ENCODE results near the gene S100A10. TPM values are rescaled to one million over a fixed set of nuclear protein-coding genes. Genes with fewer than 3 reads are reported as not detected.

Gene S100A10
- total RNA-seq, 1 experiment from 2014 or later: 1,436 TPM

GRCh38 chr1:152039461-152039860 is 45.8 kb upstream of the S100A10 start:
- Histone ChIP-seq H3K27me3 (ENCODE audit: insufficient read depth, low read depth) (no peaks in the 10 kb centered on the region), H3K4me1 (replicated peaks; ENCODE audit: insufficient read depth) (peaks cover 39% of the 10 kb centered on the region), H3K9me3 (ENCODE audit: insufficient read depth, low read depth) (no peaks in the 10 kb centered on the region), H2AFZ (no peak overlapping the region), H4K20me1 (ENCODE audit: insufficient read depth) (0 out of 2 replicates have a peak, but pooled peaks cover 3% of the 10 kb centered on the region), H3K27ac (no peak overlapping the region), H3K36me3 (ENCODE audit: low read depth) (peaks cover 9% of the 10 kb centered on the region), H3K4me2 (0 out of 2 replicates have a peak overlapping the region, but pooled peaks have one; percentile 10), H3F3A (ENCODE audit: insufficient read depth, low read depth) (peaks cover 18% of the 10 kb centered on the region), H3K9me2 (ENCODE audit: insufficient read depth) (no peaks in the 10 kb centered on the region), H3K4me3 (no peak overlapping the region), H3K79me2 (ENCODE audit: low read depth) (peaks cover 30% of the 10 kb centered on the region)
- TF ChIP-seq EZH2 (IDR thresholded peaks at IDR 0.05; ENCODE audit: low read depth) (no peak), CTCF (conservative IDR thresholded peaks at IDR 0.05) (no peak)
- BruUV-seq (replicated peaks): no TSS peak
- DNase-seq: no peak
- ChIA-PET POLR2A (ENCODE audit: unreplicated experiment) (no interaction called here), CTCF (interaction anchor here (0.6 kb wide), 1 partner anchor 28 kb away, joined by 3 read pairs; no protein-coding TSS in a partner anchor)
- intact Hi-C loops (cut with micrococcal nuclease; ENCODE audit: unreplicated experiment): loop anchor here (10.0 kb wide), 1 partner anchor 845 kb away; the partner anchor contains the start of genes PIP5K1A and VPS72

GRCh38 chr1:152038871-152039270 is 45.2 kb upstream of the S100A10 start:
- H4K20me1 ChIP-seq (ENCODE audit: insufficient read depth): peaks cover 8% of the 10 kb centered on the region; the same call in 1 of the 2 replicates
- intact Hi-C loops (cut with micrococcal nuclease; ENCODE audit: unreplicated experiment): loop anchor here (10.0 kb wide), 1 partner anchor 844 kb away; the partner anchor contains the start of genes PIP5K1A and VPS72
- no peaks in the 10 kb centered on the region for H3K27me3 ChIP-seq (ENCODE audit: insufficient read depth, low read depth)
- no peaks in the 10 kb centered on the region for H3K9me3 ChIP-seq (ENCODE audit: insufficient read depth, low read depth)
- ChIA-PET POLR2A (ENCODE audit: unreplicated experiment) (interaction anchor here (0.7 kb wide), 1 partner anchor 75 kb away, joined by 4 read pairs; no protein-coding TSS in a partner anchor), CTCF (no interaction called here)
- H3K79me2 ChIP-seq (ENCODE audit: low read depth): peaks cover 36% of the 10 kb centered on the region
- H3K4me3 ChIP-seq: no peak overlapping the region
- peaks cover 24% of the 10 kb centered on the region for H3F3A ChIP-seq (ENCODE audit: insufficient read depth, low read depth)
- peaks cover 14% of the 10 kb centered on the region for H3K36me3 ChIP-seq (ENCODE audit: low read depth)
- H3K27ac ChIP-seq: no peak overlapping the region
- no peaks in the 10 kb centered on the region for H3K9me2 ChIP-seq (ENCODE audit: insufficient read depth)
- H2AFZ ChIP-seq: no peak overlapping the region
- BruUV-seq (replicated peaks): no TSS peak
- peaks cover 42% of the 10 kb centered on the region for H3K4me1 ChIP-seq (replicated peaks; ENCODE audit: insufficient read depth)
- H3K4me2 ChIP-seq: no peak overlapping the region
- no peak for TF ChIP-seq CTCF (conservative IDR thresholded peaks at IDR 0.05)
- no peak for TF ChIP-seq EZH2 (IDR thresholded peaks at IDR 0.05; ENCODE audit: low read depth)
- no peak for DNase-seq

GRCh38 chr1:152036267-152037216 is 42.9 kb upstream of the S100A10 start, which contains the start of gene S100A11:
Gene S100A11 (minus strand): TSS chr1:152037004. CDS start chr1:152036915, 89 bp downstream.
- peaks cover 58% of the 10 kb centered on the region for H3K4me1 ChIP-seq (replicated peaks; ENCODE audit: insufficient read depth)
- peak within 1 kb of the TSS; percentile 78 for H2AFZ ChIP-seq
- intact Hi-C loops (cut with micrococcal nuclease; ENCODE audit: unreplicated experiment): loop anchor here (1.0 to 10.0 kb wide), 2 partner anchors 44 to 842 kb away; partner anchors contain the start of genes PIP5K1A and VPS72
- peak within 1 kb of the TSS; percentile 97 for H3K27ac ChIP-seq
- H3K36me3 ChIP-seq (ENCODE audit: low read depth): peaks cover 38% of the 10 kb centered on the region
- peak within 1 kb of the TSS; percentile 89 for H3K4me3 ChIP-seq
- H3K27me3 ChIP-seq (ENCODE audit: insufficient read depth, low read depth): no peaks in the 10 kb centered on the region
- H3K9me2 ChIP-seq (ENCODE audit: insufficient read depth): no peaks in the 10 kb centered on the region
- ChIA-PET CTCF (interaction anchor here (0.6 to 1.2 kb wide), 8 partner anchors 11 to 148 kb away, joined by 3 to 15 read pairs (median 3); no protein-coding TSS in a partner anchor), POLR2A (ENCODE audit: unreplicated experiment) (interaction anchor here (0.5 to 3.6 kb wide), 22 partner anchors 11 to 1340 kb away, joined by 3 to 63 read pairs (median 5); partner anchors contain the start of gene GOLPH3L)
- peaks cover 13% of the 10 kb centered on the region for H4K20me1 ChIP-seq (ENCODE audit: insufficient read depth)
- TF ChIP-seq EZH2 (IDR thresholded peaks at IDR 0.05; ENCODE audit: low read depth) (no peak), CTCF (conservative IDR thresholded peaks at IDR 0.05) (no peak)
- H3K4me2 ChIP-seq: peak within 1 kb of the TSS; percentile 90
- H3K79me2 ChIP-seq (ENCODE audit: low read depth): peaks cover 57% of the 10 kb centered on the region
- peak; percentile 75 to 87 for DNase-seq
- TSS peak; percentile 58 for BruUV-seq (replicated peaks)
- peaks cover 47% of the 10 kb centered on the region for H3F3A ChIP-seq (ENCODE audit: insufficient read depth, low read depth)
- no peaks in the 10 kb centered on the region for H3K9me3 ChIP-seq (ENCODE audit: insufficient read depth, low read depth)

Measured in PC-9 (cell line).